ENCODE data around the gene NHS. TPM values are rescaled to one million over a fixed set of nuclear protein-coding genes. Genes with fewer than 3 reads are reported as not detected.

NHS gene
- total and polyA plus RNA-seq, 4 experiments from 2014 or later, result 0.09 to 0.67 TPM; not detected in 2

DNA sequence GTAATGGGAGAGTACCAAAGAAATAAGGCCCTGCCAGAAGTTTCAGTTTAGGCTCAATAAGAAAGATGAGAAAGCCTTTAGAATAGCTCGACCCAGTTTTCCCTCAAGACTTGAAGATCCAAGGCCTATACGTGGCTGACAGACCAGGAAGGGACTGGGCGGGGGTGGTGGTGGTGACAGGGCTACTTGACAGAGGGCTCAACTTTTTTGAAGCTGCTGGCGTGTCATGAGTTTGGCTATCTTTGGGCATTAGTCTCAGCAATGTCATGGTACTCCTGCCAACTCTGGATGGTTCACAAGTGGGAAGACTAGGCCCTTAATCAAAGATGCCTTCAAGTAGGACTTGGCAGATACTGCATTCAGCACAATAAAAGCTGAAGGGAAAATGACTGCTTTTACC, 262.2 kb downstream of the NHS start:
- Histone ChIP-seq H3K4me3 (ENCODE audit: low read length in 2 of 2) (no peak overlapping the region), H3K27me3 (ENCODE audit: insufficient read depth, low read length) (no peaks in the 10 kb centered on the region), H3K36me3 (ENCODE audit: insufficient read depth, low read length) (no peaks in the 10 kb centered on the region), H3K4me1 (ENCODE audit: insufficient read depth, low read length) (peaks cover 13% of the 10 kb centered on the region), H3K9me3 (ENCODE audit: control insufficient read depth in 1 of 2, low read length in 2 of 2) (no peaks in the 10 kb centered on the region), H3K27ac (ENCODE audit: low read depth, low read length) (no peak overlapping the region)
- ChIA-PET POLR2A (ENCODE audit: partially characterized antibody) (no interaction called here), CTCF (ENCODE audit: partially characterized antibody) (no interaction called here)
- Mint-ChIP-seq H3K36me3 (no peaks in the 10 kb centered on the region), H3K27ac (no peak overlapping the region), H3K27me3 (no peaks in the 10 kb centered on the region), H3K4me3 (no peak overlapping the region), H3K9me3 (no peaks in the 10 kb centered on the region), H3K4me1 (peaks cover 6 to 13% (median 8%) of the 10 kb centered on the region in 4 donors)
- no peak for DNase-seq
- intact Hi-C loops (cut with micrococcal nuclease), result no loop called here

DNA sequence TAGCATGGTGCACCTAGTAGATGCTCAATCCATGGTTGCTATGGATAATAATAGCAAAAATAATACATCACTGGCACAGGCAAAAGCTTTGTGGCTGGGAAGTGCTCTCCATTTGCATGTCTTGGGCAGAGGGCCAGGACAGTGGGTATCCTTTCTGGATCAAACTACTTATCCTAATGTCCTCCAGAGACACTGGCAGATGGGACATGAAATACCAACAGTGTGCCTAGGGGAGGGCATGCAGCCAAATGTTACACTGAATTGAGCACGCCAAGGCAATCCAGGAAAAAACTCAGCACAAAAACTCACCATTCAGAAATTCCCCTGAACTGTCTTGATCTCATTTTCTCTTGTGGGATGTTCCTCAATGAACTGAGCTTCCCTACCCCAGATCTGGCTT, 263.7 kb downstream of the NHS start:
- H3K4me1 Mint-ChIP-seq, result peaks cover 0 to 4% (median under 1%) of the 10 kb centered on the region in 4 donors
- DNase-seq, result no peak

DNA sequence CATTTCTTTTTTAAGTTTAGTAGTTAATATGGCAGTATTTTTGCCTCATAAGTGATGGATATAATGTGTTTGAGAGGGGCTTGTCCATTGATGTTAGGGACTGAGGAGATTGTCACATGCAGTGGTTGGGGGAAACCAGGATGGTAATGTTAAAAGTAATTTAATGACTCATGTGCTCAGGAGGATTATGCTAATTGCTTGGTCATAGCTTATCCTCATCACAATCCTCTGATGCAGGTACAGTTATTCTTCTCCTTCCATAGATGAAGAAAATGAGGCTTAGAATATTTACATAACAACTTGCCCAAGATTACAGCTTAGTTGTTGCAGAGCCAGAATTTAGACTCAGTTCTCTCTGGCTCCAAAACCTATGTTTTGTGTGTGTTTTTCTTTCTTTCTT, 267.9 kb downstream of the NHS start:
- H3K9me3 ChIP-seq (ENCODE audit: control insufficient read depth in 1 of 2, low read length in 2 of 2), result no peaks in the 10 kb centered on the region
- no peaks in the 10 kb centered on the region for H3K36me3 Mint-ChIP-seq
- H3K4me3 Mint-ChIP-seq, result no peak overlapping the region
- no peaks in the 10 kb centered on the region for H3K4me1 Mint-ChIP-seq
- no peak overlapping the region for H3K27ac ChIP-seq (ENCODE audit: low read depth, low read length)
- no peaks in the 10 kb centered on the region for H3K4me1 ChIP-seq (ENCODE audit: insufficient read depth, low read length)
- H3K36me3 ChIP-seq (ENCODE audit: insufficient read depth, low read length), result no peaks in the 10 kb centered on the region
- H3K9me3 Mint-ChIP-seq, result peaks cover 0 to 2% (median 0%) of the 10 kb centered on the region in 8 donors
- intact Hi-C loops (cut with micrococcal nuclease), result no loop called here
- ChIA-PET POLR2A (ENCODE audit: partially characterized antibody) (no interaction called here), CTCF (ENCODE audit: partially characterized antibody) (no interaction called here)
- H3K4me3 ChIP-seq (ENCODE audit: low read length in 2 of 2), result no peak overlapping the region
- DNase-seq, result no peak
- no peak overlapping the region for H3K27ac Mint-ChIP-seq
- no peaks in the 10 kb centered on the region for H3K27me3 Mint-ChIP-seq
- H3K27me3 ChIP-seq (ENCODE audit: insufficient read depth, low read length), result no peaks in the 10 kb centered on the region

More for the DNA sequence above, 263.7 kb downstream of the NHS start:
- intact Hi-C loops (cut with micrococcal nuclease), result no loop called here
- no peak overlapping the region for H3K27ac Mint-ChIP-seq
- no peak overlapping the region for H3K4me3 ChIP-seq (ENCODE audit: low read length in 2 of 2)
- H3K27ac ChIP-seq (ENCODE audit: low read depth, low read length), result no peak overlapping the region
- peaks cover 3% of the 10 kb centered on the region for H3K4me1 ChIP-seq (ENCODE audit: insufficient read depth, low read length)
- ChIA-PET CTCF (ENCODE audit: partially characterized antibody) (no interaction called here), POLR2A (ENCODE audit: partially characterized antibody) (no interaction called here)
- peaks cover 0 to 2% (median 0%) of the 10 kb centered on the region in 8 donors for H3K9me3 Mint-ChIP-seq
- no peaks in the 10 kb centered on the region for H3K36me3 Mint-ChIP-seq
- no peaks in the 10 kb centered on the region for H3K36me3 ChIP-seq (ENCODE audit: insufficient read depth, low read length)
- H3K27me3 ChIP-seq (ENCODE audit: insufficient read depth, low read length), result no peaks in the 10 kb centered on the region
- H3K9me3 ChIP-seq (ENCODE audit: control insufficient read depth in 1 of 2, low read length in 2 of 2), result no peaks in the 10 kb centered on the region
- H3K27me3 Mint-ChIP-seq, result no peaks in the 10 kb centered on the region
- no peak overlapping the region for H3K4me3 Mint-ChIP-seq

DNA sequence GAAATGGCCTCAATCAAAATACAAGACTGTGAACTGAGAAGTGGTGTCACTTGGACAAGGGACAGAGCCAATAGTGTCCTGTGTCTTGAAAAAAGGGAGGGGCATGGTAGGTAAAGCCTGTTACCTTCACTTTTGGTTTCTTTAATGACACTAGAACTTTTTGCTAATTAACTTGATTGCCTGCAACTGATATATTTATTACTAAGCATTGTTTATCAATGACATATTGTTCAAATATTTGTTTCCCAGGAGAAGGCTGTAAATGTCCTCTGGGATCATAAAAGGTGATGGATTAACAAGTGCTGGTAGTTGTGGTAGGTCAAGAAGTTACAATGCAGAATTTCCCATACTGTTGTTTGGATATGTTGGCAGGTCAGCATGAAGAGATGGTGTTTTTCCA, 268.5 kb downstream of the NHS start:
- H3K27ac Mint-ChIP-seq, result no peak overlapping the region
- Histone ChIP-seq H3K4me3 (ENCODE audit: low read length in 2 of 2) (no peak overlapping the region), H3K36me3 (ENCODE audit: insufficient read depth, low read length) (no peaks in the 10 kb centered on the region), H3K27ac (ENCODE audit: low read depth, low read length) (no peak overlapping the region), H3K4me1 (ENCODE audit: insufficient read depth, low read length) (no peaks in the 10 kb centered on the region), H3K27me3 (ENCODE audit: insufficient read depth, low read length) (no peaks in the 10 kb centered on the region), H3K9me3 (ENCODE audit: control insufficient read depth in 1 of 2, low read length in 2 of 2) (no peaks in the 10 kb centered on the region)
- ChIA-PET CTCF (ENCODE audit: partially characterized antibody) (no interaction called here), POLR2A (ENCODE audit: partially characterized antibody) (no interaction called here)
- no peaks in the 10 kb centered on the region for H3K27me3 Mint-ChIP-seq
- intact Hi-C loops (cut with micrococcal nuclease), result no loop called here
- H3K9me3 Mint-ChIP-seq, result peaks cover 0 to 2% (median 0%) of the 10 kb centered on the region in 8 donors
- H3K36me3 Mint-ChIP-seq, result no peaks in the 10 kb centered on the region
- no peak overlapping the region for H3K4me3 Mint-ChIP-seq
- DNase-seq, result no peak
- H3K4me1 Mint-ChIP-seq, result no peaks in the 10 kb centered on the region

DNA sequence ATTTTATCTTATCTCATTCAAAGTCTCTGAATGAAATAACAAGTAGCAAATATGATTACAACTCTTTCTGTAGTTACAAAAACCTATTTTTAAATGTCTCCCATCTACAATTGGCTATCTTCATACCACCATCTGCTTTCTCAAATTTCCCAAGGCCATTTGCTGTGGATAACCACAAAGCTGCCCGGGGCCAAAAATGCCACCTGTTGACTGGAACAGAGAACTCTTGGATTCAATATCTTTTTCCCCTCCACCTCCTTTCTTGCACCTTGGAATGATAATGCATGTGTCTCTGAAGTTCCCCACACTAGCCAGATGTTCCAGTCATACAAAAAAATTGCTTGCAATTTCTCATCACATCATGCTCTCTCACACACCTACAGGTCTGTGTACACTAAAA, 269.0 kb downstream of the NHS start:
- no peak overlapping the region for H3K4me3 ChIP-seq (ENCODE audit: low read length in 2 of 2)
- H3K4me1 ChIP-seq (ENCODE audit: insufficient read depth, low read length), result no peaks in the 10 kb centered on the region
- ChIA-PET CTCF (ENCODE audit: partially characterized antibody) (no interaction called here), POLR2A (ENCODE audit: partially characterized antibody) (no interaction called here)
- Mint-ChIP-seq H3K27me3 (no peaks in the 10 kb centered on the region), H3K4me3 (no peak overlapping the region), H3K27ac (no peak overlapping the region), H3K4me1 (no peaks in the 10 kb centered on the region), H3K9me3 (peaks cover 0 to 2% (median 0%) of the 10 kb centered on the region in 8 donors), H3K36me3 (no peaks in the 10 kb centered on the region)
- H3K27ac ChIP-seq (ENCODE audit: low read depth, low read length), result no peak overlapping the region
- DNase-seq, result no peak
- no peaks in the 10 kb centered on the region for H3K36me3 ChIP-seq (ENCODE audit: insufficient read depth, low read length)
- intact Hi-C loops (cut with micrococcal nuclease), result no loop called here
- no peaks in the 10 kb centered on the region for H3K27me3 ChIP-seq (ENCODE audit: insufficient read depth, low read length)
- H3K9me3 ChIP-seq (ENCODE audit: control insufficient read depth in 1 of 2, low read length in 2 of 2), result no peaks in the 10 kb centered on the region

DNA sequence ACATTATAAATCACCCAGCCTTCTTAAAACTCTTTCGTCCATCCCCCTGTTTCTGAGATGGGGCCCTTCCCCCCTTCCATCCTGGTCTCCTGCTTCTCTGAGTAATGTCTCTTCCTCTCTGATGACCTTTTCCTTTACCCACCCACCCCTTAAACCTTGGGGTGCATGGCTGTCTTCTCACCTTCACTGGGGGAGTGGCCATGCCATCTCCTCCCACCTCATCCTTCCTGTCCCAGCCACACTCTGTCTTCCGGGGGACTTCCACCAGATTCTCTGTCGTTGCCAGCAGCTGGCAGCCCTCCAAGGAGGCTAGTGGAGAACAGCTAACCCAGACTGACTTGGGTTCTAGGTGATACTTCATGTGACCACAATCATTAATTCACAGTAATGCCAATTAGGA, 279.1 kb downstream of the NHS start:
- Mint-ChIP-seq H3K4me1 (peaks cover 9 to 36% (median 24%) of the 10 kb centered on the region in 4 donors), H3K27me3 (no peaks in the 10 kb centered on the region), H3K9me3 (peaks cover 0 to 2% (median 0%) of the 10 kb centered on the region in 8 donors), H3K4me3 (peak overlapping the region in 5 of 8 donors; percentile 37 to 92 (median 78)), H3K27ac (peak overlapping the region in 5 of 7 donors; percentile 27 to 93 (median 82)), H3K36me3 (no peaks in the 10 kb centered on the region)
- Histone ChIP-seq H3K36me3 (ENCODE audit: insufficient read depth, low read length) (no peaks in the 10 kb centered on the region), H3K27ac (ENCODE audit: low read depth, low read length) (no peak overlapping the region), H3K9me3 (ENCODE audit: control insufficient read depth in 1 of 2, low read length in 2 of 2) (no peaks in the 10 kb centered on the region), H3K4me3 (ENCODE audit: low read length in 2 of 2) (no peak overlapping the region), H3K4me1 (ENCODE audit: insufficient read depth, low read length) (peaks cover 23% of the 10 kb centered on the region), H3K27me3 (ENCODE audit: insufficient read depth, low read length) (no peaks in the 10 kb centered on the region)
- CTCF ChIA-PET (ENCODE audit: partially characterized antibody), result no interaction called here
- POLR2A ChIA-PET (ENCODE audit: partially characterized antibody), result interaction anchor here (0.7 to 0.9 kb wide), 2 partner anchors 83 to 85 kb away, joined by 3 read pairs; partner anchors contain the start of gene SCML1
- intact Hi-C loops (cut with micrococcal nuclease), result loop anchor here (2.0 kb wide), 1 partner anchor 21 kb away; no protein-coding TSS in a partner anchor
- DNase-seq, result peak; percentile 25 to 69 (median 34)

DNA sequence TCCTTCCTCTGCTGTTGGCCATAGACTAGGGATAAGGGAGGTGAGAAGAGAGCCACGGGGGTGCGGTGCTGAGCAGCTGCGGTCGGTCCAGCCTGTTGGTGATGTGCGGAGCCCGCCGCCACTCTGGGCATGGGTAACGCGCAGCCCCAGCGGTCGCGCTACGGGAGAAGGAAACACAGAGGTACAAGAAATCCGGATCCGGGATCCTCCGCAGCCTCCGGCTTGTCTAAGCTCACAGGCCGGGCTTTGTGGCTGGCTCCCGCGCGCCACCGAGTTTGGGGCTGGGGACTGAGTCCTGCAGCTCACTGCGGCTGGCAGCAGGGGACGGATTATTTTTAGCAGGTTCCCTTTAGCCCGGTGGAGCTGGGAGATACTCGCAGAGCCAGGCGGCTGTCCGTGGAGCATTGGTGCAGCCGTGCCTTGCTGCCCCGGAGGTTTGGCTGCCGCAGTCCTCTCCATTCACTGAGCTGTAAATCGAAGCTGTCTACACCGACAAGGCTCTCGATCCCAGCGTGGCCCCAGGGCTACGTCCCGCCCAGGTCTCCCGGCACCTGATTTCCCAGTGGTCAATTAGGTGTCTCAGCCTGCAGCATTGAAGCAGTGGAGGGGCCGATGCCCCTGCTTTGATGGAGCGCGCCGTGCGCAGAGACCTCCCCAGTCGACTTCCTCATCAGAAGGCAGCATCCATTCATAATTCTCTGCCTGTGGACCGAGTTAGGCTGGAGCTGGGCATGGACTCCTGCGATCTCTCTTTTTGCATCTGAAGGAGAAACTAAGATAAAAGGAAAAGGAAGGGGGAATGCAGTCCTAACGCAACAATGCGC, 280.4 kb downstream of the NHS start:
- Histone ChIP-seq H3K36me3 (ENCODE audit: insufficient read depth, low read length) (no peaks in the 10 kb centered on the region), H3K9me3 (ENCODE audit: control insufficient read depth in 1 of 2, low read length in 2 of 2) (no peaks in the 10 kb centered on the region), H3K27ac (ENCODE audit: low read depth, low read length) (no peak overlapping the region), H3K4me3 (ENCODE audit: low read length in 2 of 2) (peak overlapping the region; percentile 17 to 47), H3K27me3 (ENCODE audit: insufficient read depth, low read length) (no peaks in the 10 kb centered on the region), H3K4me1 (ENCODE audit: insufficient read depth, low read length) (peaks cover 23% of the 10 kb centered on the region)
- ChIA-PET CTCF (ENCODE audit: partially characterized antibody) (no interaction called here), POLR2A (ENCODE audit: partially characterized antibody) (interaction anchor here (0.5 to 0.9 kb wide), 2 partner anchors 24 to 83 kb away, joined by 3 read pairs; no protein-coding TSS in a partner anchor)
- peak in 1 of 5 donors; percentile 4 for DNase-seq
- Mint-ChIP-seq H3K4me3 (peak overlapping the region; percentile 80 to 93 (median 87)), H3K4me1 (peaks cover 9 to 36% (median 24%) of the 10 kb centered on the region in 4 donors), H3K9me3 (peaks cover 0 to 2% (median 0%) of the 10 kb centered on the region in 8 donors), H3K36me3 (no peaks in the 10 kb centered on the region), H3K27ac (peak overlapping the region in 5 of 7 donors; percentile 29 to 75 (median 50)), H3K27me3 (no peaks in the 10 kb centered on the region)
- intact Hi-C loops (cut with micrococcal nuclease), result loop anchor here (2.0 kb wide), 1 partner anchor 23 kb away; no protein-coding TSS in a partner anchor

Data from CD4-positive, alpha-beta memory T cell (primary cell).